ENCODE results near the gene PROZ. TPM values are rescaled to one million over a fixed set of nuclear protein-coding genes. Genes with fewer than 3 reads are reported as not detected.
"Not testable (repeated sequence)": the region's sequence is repeated elsewhere in the genome, so short reads cannot be mapped to it uniquely, and the experiment has no call there.

PROZ gene
- polyA plus RNA-seq, 3 donors, result 0.75 to 2.8 (median 1.6) TPM

DNA sequence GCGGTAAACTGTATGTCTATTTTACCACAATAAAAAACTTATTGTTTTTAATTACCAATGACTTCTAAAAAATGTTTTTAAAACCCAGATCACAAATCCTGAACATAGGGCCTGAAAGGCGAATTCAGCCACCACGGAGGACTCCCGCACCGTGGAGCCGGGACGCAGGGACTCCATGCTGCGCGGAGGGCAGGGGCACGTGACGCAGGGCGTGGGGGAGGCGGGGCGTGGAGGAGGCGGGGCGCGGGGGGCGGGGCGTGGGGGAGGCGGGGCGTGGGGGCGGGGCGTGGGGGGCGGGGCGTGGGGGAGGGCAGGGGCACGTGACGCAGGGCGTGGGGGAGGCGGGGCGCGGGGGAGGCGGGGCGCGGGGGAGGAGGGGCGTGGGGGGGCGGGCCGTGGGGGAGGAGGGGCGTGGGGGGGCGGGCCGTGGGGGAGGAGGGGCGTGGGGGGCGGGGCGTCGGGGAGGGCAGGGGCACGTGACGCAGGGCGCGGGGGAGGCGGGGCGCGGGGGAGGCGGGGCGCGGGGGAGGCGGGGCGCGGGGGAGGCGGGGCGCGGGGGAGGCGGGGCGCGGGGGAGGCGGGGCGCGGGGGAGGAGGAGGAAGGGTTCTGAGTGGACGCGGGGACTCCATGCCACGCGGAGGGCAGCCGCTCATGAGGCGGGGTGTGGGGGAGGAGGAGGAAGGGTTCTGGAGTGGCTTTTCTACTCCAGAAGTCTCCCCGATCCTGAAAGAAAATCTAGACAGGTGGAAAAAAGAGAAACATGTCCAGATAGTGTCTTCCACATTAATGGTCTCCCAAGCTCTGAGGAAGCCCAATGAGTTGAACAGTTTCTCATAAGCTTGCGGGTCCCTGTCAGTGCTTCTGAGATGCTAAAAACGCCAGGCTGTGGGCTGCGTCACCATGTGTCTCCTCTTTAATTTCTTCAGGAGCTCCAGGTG, 4.4 kb upstream of the PROZ start:
- DNase-seq (ENCODE audit: low read depth in 3 of 3, low spot score in 2 of 3), result no peak

DNA sequence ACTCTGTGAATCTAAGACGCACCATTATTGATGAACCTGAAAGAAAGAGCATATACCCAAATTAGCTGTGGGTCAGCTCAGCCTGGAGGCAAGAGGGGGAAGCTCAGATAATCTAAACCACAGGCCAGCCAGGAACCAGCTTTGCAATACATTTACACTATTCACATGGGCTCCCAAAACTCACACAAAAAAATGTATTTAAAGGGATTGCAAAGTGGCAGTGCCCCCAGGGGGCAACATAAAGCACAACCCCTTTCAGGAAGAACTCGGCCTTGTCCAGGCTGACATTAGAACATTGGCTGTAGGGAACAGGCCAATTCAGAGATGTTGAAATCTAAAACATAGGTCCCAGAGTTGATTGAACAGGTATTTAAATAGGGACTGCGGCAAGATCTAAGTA, 3.2 kb upstream of the PROZ start:
- no peak for DNase-seq (ENCODE audit: low read depth in 3 of 3, low spot score in 2 of 3)

- DNase-seq (ENCODE audit: low read depth in 3 of 3, low spot score in 2 of 3), result no peak
These were observed 2.3 kb upstream of the PROZ start for GRCh38 chr13:113155982-113156655.

DNA sequence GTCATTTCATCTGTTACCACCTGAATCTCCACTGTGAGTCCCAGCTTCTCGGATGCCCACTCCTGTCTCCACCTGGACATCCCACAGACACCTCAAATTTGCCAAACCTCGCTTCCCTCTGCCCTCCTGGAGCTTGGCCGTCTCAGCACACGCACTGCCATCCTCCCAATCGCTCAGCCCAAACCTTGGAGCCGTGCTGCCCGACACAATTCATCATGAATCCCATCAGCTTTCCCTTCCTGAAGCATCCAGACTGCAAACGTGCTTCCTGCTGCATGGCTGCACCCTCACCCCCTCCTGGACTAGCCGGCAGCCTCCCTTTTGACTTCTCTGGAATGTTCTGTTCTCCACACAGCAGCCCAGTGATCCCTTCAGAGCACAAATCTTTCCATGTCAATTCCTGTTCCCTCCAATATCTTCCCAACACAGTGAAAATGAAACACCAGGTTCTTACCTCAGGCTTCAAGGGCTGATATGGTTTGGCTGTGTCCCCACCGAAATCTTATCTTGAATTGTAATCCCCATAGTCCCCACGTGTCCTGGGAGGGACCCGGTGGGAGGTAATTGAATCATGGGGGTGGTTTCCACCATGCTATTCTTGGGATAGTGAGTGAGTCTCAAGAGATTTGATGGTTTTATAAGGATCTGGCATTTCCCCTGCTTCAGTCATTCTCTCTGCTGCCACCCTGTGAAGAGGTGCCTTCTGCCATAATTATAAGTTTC, 1.1 kb upstream of the PROZ start:
- DNase-seq (ENCODE audit: low read depth in 3 of 3, low spot score in 2 of 3), result no peak

- no peak for DNase-seq (ENCODE audit: low read depth in 3 of 3, low spot score in 2 of 3)
These were observed 498 bp downstream of the PROZ start for GRCh38 chr13:113158946-113159345.

GRCh38 chr13:113159701-113160100, 1.3 kb downstream of the PROZ start:
- no peak for DNase-seq (ENCODE audit: low read depth in 3 of 3, low spot score in 2 of 3)

DNA sequence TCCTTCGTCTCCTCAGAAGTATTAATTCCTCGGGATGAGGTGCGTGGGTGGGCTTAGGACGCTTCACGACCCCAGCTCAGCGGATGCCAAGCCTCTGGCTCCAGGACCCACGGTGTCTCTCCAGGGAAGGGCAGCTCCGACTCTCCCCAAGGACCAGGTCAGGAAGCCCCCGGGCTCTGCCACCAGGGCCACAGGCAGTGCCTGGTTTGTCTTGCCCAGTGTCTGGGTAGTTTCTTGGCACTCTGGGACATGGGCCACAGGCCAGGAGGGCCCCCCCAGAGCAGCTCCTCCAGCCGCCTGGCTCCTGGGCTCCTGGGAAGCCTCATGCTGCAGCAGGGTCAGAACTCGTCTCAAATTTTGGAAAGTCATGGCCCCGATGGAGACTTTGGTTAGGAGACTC, 2.5 kb downstream of the PROZ start:
- no peak for DNase-seq (ENCODE audit: low read depth in 3 of 3, low spot score in 2 of 3)

- no peak for DNase-seq (ENCODE audit: low read depth in 3 of 3, low spot score in 2 of 3)
These were observed 3.0 kb downstream of the PROZ start for GRCh38 chr13:113161433-113161832.

DNA sequence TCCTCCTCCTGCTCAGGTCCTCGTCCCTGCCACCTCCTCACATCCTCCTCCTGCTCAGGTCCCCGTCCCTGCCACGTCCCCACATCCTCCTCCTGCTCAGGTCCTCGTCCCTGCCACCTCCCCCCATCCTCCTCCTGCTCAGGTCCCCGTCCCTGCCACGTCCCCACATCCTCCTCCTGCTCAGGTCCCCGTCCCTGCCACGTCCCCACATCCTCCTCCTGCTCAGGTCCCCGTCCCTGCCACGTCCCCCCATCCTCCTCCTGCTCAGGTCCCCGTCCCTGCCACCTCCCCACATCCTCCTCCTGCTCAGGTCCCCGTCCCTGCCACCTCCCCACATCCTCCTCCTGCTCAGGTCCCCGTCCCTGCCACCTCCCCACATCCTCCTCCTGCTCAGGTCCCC, 3.5 kb downstream of the PROZ start:
- not testable (repeated sequence) for DNase-seq (ENCODE audit: low read depth in 3 of 3, low spot score in 2 of 3)

DNA sequence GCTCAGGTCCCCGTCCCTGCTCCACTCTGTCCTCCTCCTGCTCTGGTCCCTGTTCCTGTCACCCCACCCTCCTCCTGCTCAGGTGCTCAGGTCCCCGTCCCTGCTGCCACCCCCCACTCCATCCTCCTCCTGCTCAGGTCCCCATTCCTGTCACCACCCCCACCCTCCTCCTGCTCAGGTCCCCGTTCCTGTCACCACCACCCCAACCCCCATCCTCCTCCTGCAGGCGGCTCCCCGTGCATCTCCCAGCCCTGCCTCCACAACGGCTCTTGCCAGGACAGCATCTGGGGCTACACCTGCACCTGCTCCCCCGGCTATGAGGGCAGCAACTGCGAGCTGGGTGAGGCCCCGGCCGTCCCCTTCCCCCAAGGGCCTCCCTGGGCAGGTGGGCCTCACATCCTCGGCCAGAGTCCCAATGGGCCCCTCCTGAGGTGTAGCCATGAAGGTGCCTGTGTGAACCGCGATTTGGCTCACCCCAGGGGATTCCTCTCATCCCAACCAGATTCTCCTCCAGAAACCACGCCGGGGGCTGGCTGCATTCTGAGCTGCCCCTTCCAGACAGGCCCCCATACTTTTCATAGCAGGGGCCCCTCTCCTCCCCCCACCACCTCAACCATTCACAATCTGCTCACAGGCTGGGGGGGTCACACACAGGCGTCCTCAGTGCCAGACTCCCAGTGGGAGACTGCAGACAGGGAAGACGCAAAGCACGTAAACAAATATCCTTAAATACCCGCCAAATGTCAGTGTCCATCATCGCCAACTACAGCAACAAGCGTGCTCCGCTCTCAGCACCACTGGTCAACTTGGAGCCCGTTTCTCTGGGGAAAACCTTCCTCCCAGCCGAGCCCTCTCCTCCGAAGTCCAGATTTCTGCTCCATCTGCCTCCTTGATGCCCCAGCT, 4.6 kb downstream of the PROZ start:
- no peak for DNase-seq (ENCODE audit: low read depth in 3 of 3, low spot score in 2 of 3)

DNA sequence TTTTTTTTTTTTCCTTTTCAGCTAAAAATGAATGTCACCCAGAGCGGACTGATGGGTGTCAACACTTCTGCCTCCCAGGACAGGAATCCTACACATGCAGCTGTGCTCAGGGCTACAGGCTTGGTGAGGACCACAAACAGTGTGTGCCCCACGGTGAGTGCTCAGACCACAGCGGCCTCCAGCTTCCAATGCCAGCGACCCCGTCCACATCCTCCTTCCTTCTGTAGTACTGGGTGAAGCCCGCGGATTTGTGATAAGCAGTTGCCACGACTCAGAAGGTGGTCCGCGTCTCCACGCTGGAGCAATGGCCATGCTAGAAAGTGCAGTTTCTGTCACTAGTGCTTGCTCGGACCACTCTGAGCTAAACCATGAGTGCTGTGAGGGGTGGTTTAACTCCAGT, 6.0 kb downstream of the PROZ start:
- no peak for DNase-seq (ENCODE audit: low read depth in 3 of 3, low spot score in 2 of 3)

GRCh38 chr13:113166266-113166665, 7.8 kb downstream of the PROZ start:
- no peak for DNase-seq (ENCODE audit: low read depth in 3 of 3, low spot score in 2 of 3)

DNA sequence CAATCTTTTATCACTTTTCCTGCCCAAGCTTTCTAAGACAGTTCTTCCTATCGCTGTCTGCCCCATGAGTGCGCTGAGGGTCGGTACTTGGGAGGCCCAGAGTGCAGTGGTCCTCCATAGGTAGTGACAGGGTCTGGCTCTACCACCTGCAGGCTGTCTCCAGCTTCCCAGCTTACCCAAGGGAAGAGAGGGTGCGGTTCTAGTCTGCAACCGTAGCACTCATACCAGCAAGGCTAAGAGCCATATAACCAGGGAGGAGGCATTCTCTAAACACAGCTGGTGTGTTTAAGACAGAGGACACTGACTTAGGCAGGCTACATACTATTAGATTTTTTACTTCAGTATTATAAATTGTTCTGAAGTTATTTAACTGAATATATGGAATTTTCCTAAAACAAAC, 8.2 kb downstream of the PROZ start:
- DNase-seq (ENCODE audit: low read depth in 3 of 3, low spot score in 2 of 3), result no peak

DNA sequence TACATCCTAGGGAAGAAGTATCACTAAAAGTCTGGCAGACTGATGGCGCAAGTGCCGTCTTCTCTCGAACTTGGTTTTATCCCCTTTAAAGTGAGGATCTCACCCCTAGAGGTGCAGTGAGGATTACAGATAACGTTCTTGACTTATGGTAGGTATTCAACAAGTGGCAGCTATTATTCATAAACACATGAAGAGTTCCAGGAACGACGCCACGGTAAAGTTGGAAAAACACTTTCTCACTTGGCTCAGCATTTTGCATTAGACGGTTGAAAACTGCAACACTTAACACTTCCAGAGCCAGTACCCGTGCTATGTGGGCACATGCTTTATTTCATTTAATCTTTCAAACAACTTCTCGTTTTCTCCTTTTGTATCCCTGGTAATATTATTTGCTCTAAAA, 8.7 kb downstream of the PROZ start:
- no peak for DNase-seq (ENCODE audit: low read depth in 3 of 3, low spot score in 2 of 3)

DNA sequence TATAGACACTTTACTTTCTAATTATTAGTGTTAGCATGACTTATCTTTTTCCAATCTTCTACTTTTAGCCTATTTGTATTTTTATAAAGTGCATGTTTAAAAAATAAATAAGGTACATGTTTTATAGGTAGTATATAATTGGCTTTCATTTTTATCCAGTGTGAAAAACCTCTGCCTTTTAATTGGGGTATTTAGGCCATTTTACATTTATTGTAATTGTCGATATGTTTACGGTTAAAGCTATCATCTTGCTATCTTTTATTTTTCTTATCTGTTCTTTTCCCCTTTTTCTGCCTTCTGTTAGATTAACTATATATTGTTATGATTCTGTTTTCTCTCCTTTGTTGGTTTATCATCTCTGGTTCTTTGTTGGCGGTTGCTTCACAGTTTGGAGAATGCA, 9.1 kb downstream of the PROZ start:
- DNase-seq (ENCODE audit: low read depth in 3 of 3, low spot score in 2 of 3), result no peak

DNA sequence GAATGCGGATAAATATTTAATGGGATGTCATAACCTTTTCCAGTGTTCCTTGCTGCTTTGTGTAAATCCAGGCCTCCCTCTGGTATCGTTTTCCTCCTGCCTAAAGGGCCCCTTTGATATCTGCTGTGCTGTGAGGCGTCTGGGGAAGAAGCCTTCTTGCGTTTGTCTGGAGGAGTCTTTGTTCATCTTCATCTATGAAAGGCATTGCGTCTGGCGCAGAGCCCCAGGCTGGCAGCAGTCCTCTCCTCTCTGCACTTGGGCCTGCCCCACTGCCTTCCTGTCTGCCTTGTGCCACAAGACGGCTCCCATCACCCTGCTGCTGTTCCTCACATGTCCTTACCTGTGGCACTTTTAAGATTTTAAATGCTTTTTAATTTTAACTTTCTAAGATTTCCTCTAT, 9.8 kb downstream of the PROZ start:
- DNase-seq (ENCODE audit: low read depth in 3 of 3, low spot score in 2 of 3), result no peak

DNA sequence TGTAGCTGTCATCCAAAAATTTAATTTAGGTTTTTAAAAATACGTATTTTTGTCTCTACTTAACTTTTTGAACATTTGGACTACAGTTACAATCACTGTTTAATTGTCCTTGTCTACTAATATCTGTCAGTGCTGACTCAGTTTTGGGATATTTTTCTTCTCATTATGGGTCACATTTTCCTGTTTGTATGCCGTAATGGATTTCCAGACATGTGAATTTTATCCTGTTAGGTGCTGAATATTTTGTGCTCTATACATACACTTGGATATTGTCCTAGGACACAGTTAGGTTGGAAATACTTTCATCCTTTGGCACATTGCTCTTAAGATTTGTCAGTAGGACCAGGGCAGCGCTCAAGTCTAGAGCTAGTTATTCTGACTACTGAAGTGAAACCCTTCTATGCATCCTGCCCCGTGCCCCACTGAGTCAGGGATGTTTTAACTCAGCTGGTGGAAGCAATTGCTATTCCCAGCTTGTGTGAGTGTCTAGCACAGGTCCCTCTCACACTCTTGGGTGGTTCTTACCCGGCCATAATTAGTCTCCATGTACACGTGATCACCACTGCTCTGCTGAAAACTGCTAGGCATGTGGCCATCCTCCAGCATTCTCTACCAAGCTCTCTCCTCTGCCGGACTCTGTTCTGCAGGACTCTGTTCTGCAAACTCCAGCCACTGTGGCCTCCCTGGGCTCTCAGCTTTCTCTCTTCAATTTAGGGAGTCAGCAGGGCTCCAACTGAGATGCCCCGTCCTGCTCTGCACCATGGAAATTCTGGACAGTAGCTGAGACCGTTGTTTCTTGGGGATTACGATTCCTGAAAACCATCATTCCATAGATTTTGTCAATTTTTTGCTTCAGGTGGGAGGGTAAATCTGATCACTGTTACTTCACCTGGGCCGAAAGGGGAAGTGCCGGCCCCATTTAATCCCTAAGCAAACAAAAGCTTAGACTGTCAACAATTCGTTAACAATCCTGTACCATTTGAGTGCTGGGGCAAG, 11.1 kb downstream of the PROZ start:
- DNase-seq (ENCODE audit: low read depth in 3 of 3, low spot score in 2 of 3), result no peak

GRCh38 chr13:113170511-113170910, 12.1 kb downstream of the PROZ start:
- no peak for DNase-seq (ENCODE audit: low read depth in 3 of 3, low spot score in 2 of 3)
